ENCODE measurements around the gene PUS7L.
A peak's percentile ranks its signal among the peaks of the same experiment; 100 is the strongest.
"Not testable (repeated sequence)": the region's sequence is repeated elsewhere in the genome, so short reads cannot be mapped to it uniquely, and the experiment has no call there.

Gene PUS7L, protein sequence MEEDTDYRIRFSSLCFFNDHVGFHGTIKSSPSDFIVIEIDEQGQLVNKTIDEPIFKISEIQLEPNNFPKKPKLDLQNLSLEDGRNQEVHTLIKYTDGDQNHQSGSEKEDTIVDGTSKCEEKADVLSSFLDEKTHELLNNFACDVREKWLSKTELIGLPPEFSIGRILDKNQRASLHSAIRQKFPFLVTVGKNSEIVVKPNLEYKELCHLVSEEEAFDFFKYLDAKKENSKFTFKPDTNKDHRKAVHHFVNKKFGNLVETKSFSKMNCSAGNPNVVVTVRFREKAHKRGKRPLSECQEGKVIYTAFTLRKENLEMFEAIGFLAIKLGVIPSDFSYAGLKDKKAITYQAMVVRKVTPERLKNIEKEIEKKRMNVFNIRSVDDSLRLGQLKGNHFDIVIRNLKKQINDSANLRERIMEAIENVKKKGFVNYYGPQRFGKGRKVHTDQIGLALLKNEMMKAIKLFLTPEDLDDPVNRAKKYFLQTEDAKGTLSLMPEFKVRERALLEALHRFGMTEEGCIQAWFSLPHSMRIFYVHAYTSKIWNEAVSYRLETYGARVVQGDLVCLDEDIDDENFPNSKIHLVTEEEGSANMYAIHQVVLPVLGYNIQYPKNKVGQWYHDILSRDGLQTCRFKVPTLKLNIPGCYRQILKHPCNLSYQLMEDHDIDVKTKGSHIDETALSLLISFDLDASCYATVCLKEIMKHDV

GRCh38 chr12:43758728-43759563, at the start of gene PUS7L, which contains the start of gene IRAK4:
TSS of gene PUS7L (minus strand) at chr12:43758790. CDS start at chr12:43755245, 3,545 bp downstream.
TSS of gene IRAK4 (plus strand) at chr12:43758951. CDS start at chr12:43768112, 9,161 bp downstream.
- peak; percentile 98 for DNase-seq (ENCODE audit: low spot score)

GRCh38 chr12:43807386-43807785, 48.8 kb upstream of the PUS7L start:
- no peak for DNase-seq (ENCODE audit: low spot score)

DNA sequence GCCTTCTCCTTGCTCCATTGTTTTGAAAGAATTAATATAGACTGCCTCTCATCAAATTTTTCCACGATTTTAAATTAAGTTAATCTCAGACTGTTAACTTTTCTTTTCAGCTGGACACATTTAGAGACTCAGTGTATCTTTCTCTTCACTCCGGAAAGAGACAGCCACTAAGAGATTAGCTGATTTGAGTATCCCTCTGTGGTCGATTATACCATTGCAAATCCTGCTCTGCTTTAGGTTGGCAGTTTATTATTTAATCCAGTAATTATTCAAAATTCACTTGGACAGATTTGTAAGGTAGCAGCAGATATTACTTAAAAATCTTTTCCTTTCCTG, 48.1 kb upstream of the PUS7L start:
- DNase-seq (ENCODE audit: low spot score), result no peak

GRCh38 chr12:43805860-43806736, 47.5 kb upstream of the PUS7L start, which contains the start of gene TWF1:
TSS of gene TWF1 (minus strand) at chr12:43806317. CDS start at chr12:43806245, 72 bp downstream.
- peak; percentile 84 for DNase-seq (ENCODE audit: low spot score)

GRCh38 chr12:43805149-43805859, 46.7 kb upstream of the PUS7L start:
- DNase-seq (ENCODE audit: low spot score), result no peak

DNA sequence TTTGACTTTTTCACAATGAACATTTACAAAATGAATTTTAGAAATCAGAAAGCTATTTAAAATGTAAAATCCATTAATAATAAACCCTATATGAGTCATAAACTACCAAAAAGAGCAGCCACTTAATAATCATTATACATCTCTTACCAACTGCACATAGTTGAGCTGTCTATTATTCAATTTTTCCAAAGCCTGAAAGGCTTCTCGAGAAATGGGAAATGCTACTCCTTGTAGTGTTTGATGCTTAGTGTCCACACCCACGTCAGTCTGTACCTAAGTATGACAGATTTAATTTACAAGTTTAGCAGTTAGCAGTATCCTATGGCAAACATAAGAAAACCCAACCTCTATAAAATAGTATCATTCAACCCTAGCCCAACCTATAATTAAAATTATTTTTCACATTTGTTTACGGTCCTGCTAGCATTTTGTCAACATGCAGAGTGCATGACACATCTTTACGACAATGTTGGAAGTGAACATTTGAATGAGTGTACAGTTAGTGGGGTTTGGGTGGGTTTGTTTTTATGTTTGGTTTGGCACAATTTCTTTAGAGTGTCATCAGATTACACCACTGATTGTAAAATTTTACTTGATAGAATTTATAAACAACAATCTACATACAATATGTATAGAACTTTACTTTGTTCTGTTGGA, 39.1 kb upstream of the PUS7L start:
- DNase-seq (ENCODE audit: low spot score), result no peak

GRCh38 chr12:43795716-43796280, 37.2 kb upstream of the PUS7L start:
- no peak for DNase-seq (ENCODE audit: low spot score)

DNA sequence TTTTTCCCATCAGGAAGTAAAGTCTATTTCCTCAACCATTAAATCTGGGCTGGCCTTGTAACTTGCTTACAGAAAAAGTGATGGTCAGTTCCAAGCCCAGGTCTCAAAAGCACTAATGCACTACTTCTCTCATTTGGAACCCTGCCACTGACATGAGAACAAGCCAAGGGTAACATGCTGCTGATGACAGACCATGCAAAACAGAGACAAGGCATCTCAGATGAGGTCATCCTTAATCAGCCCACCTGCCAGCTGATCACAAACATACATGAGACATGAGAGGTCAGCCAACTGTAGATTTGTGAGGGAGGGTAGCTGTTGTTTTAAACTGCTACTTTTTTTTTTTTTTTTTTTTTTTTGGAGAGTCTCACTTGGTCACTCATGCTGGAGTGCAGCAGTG, 31.4 kb upstream of the PUS7L start:
- DNase-seq (ENCODE audit: low spot score), result no peak

DNA sequence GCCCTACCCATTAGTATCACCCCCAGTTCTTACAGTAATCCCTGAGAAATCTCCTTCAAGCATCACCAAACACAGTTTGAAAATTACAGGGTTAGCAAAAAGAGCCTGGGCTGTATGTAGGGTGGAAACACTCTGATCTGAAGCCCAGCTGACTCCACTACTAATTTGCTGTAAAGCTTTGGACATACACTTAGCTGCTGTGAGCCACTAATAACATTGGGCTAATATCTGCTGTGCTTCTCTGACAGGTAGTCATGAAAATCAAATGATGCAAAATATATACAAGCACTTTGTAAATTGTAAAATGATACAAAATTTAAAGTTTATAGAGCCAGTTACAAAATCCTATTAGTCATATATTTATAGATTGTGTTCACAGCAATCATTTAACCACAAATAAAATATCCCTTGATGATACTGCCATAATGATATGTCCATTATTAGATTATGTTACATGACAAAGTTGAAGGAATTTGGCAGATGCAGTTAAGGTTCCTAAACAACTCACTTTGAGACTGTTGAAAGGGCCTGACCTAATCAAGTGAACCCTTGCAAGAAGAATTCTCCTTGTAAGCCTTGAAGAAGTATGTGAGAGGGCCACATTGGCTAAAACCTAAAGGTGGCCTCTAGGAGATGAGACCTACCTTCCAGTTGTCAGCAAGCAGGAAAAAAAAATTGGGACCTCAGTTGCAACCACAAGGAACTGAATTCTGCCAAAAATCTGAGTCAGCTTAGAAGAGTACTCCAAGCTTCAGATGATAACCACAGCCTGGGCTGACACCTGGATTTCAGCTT, 28.5 kb upstream of the PUS7L start:
- no peak for DNase-seq (ENCODE audit: low spot score)

GRCh38 chr12:43776498-43776897, 17.9 kb upstream of the PUS7L start:
- DNase-seq (ENCODE audit: low spot score), result no peak

DNA sequence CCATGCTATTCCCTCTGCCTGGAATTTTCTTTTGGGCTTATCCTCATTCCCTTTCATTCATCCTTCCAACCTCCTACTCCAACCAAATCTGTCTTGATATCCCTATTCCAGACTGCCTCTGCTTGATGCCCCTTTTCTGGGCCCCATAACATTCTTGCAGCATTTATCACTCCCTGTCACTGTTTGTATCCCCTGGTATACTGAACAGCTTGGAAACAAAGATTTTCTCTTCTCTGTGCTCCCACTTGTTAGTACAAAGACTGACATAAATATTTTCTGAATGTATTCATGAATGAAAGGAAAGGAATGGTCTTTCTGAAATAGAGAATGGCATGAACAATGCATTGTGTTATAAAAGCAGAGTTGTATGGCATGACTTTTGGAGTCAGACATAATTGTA, 7.7 kb upstream of the PUS7L start:
- no peak for DNase-seq (ENCODE audit: low spot score)

GRCh38 chr12:43764528-43764927, 5.9 kb upstream of the PUS7L start:
- DNase-seq (ENCODE audit: low spot score), result no peak

DNA sequence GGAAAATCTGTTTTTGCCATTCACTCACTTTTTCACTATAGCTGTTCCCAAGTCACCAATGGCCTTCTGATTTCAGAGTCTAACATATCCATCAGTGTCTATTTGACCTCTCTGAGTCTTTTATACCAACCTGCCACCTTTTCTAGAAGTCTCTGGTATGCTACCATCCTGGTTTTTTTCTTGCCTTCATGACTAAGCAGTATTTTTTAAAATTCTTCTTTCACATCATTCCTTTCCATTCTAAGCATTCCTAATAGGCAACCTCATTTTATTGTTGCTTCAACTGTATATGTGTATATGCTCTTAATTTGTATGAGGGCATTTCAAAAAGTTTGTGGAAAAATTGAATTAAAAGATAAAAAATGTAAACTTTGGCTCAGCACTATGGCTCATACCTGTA, 5.2 kb upstream of the PUS7L start:
- DNase-seq (ENCODE audit: low spot score), result no peak

DNA sequence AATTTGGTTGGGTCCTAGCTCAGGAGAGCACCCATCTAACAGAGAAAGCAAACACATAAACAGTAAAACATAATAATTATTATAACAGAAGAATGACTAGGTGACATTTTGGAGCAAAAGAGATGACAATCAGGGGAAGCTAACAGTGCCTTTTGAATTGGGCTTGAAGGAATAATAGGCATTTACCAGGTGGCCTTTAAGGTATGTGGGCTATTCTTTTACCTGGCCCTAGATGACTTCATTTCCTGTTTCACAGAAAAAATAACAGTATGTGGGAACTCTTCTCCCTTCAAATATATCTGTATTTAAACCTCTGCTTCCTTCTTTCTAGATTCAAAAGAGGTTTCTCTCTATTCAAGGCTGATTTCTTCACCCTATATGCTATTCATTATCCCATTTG, 4.0 kb upstream of the PUS7L start:
- DNase-seq (ENCODE audit: low spot score), result no peak

DNA sequence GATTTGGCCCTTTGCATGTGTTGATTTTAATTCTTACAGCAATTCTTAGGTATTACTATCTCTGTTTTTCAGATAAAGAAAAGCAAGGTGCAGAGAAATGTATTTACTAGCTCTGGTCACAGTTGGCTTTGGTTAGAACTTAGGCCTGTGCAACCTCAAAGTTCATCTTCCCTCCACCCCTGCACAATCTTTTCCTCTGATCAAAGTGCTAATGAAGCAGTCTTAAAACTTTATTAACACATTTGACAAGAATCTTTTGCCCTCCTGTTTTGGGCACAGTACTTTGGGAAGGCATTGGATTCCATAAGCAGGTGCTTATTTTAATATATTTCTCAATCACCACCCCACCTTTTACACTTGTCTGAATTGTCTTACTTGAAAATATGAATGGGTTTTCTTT, 2.9 kb upstream of the PUS7L start:
- DNase-seq (ENCODE audit: low spot score), result no peak

- no peak for DNase-seq (ENCODE audit: low spot score)
Measured at GRCh38 chr12:43760396-43760795, 1.8 kb upstream of the PUS7L start.

GRCh38 chr12:43758247-43758727, 303 bp downstream of the PUS7L start:
- peak; percentile 59 for DNase-seq (ENCODE audit: low spot score)

DNA sequence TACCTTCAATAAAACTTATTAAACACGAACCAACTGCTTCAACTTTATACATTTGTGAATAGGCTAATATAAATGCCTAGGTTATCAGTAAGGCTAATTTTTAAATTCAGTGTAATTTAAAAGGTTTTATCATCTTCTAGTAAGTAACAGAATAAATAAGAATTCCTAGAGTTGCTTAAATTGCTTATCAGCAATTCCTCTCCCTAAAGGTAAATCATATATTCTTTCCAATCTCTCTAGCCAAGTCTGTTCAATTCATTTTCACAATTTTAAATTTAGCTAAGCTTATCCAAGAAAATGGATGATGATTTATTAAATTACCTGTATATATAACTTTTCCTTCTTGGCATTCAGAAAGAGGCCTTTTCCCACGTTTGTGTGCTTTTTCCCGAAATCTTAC, 4.6 kb downstream of the PUS7L start:
- DNase-seq (ENCODE audit: low spot score), result no peak

DNA sequence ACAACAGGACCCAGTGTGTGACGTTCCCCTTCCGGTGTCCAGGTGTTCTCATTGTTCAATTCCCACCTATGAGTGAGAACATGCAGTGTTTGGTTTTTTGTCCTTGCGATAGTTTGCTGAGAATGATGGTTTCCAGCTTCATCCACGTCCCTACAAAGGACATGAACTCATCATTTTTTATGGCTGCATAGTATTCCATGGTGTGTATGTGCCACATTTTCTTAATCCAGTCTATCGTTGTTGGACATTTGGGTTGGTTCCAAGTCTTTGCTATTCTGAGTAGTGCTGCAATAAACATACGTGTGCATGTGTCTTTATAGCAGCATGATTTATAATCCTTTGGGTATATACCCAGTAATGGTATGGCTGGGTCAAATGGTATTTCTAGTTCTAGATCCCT, 7.2 kb downstream of the PUS7L start:
- DNase-seq (ENCODE audit: low spot score), result not testable (repeated sequence)

Measured in Ammon's horn (tissue), 1 donor.